Dermis microvascular lymphatic vessel endothelial cell (primary cell): ENCODE results near the gene STING1. TPM values are rescaled to one million over a fixed set of nuclear protein-coding genes. Genes with fewer than 3 reads are reported as not detected.
A peak's percentile ranks its signal among the peaks of the same experiment; 100 is the strongest.
"Not testable (repeated sequence)": the region's sequence is repeated elsewhere in the genome, so short reads cannot be mapped to it uniquely, and the experiment has no call there.

Experiments used
- DNase-seq, 2 donors: peaks; one replicate each; pipeline versions ENCODE4 v3.0.0 to v3.0.0-alpha.2; 2010; ENCODE audit warnings: low read depth in 2 of 2
- total RNA-seq: library from RNA; depleted of rRNA; stranded (reverse); fragments of >200 nt; gene quantifications from 2 replicates; pipeline ENCODE4 v1.2.1, GENCODE V29; 2014

Gene STING1
- total RNA-seq, 1 donor from 2014 or later = 54.0 TPM

DNA sequence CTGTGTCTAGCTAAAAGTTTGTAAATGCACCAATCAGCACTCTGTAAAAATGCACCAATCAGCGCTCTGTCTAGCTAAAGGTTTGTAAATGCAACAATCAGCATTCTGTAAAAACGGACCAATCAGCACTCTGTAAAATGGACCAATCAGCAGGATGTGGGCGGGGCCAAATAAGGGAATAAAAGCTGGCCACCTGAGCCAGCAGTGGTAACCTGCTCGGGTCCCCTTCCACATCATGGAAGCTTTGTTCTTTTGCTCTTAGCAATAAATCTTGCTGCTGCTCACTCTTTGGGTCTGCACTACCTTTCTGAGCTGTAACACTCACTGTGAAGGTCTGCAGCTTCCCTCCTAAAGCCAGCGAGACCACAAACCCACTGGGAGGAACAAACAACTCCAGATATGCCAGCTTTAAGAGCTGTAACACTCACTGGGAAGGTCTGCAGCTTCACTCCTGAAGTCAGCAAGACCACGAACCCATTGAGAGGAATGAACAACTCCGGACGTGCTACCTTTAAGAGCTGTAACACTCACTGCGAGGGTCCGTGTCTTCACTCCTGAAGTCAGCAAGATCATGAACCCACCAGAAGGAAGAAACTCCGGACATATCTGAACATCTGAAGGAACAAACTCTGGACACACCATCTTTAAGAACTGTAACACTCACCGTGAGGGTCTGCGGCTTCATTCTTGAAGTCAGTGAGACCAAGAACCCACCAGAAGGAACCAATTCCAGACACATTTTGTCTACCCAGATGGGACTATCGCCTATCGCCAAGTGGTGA, 20.7 kb upstream of the STING1 start:
- DNase-seq = not testable (repeated sequence)

- no peak for DNase-seq
Observed at GRCh38 chr5:139501381-139501780, 18.8 kb upstream of the STING1 start.

GRCh38 chr5:139495638-139496435, 13.3 kb upstream of the STING1 start:
- peak in 1 of 2 donors; percentile 82 for DNase-seq

DNA sequence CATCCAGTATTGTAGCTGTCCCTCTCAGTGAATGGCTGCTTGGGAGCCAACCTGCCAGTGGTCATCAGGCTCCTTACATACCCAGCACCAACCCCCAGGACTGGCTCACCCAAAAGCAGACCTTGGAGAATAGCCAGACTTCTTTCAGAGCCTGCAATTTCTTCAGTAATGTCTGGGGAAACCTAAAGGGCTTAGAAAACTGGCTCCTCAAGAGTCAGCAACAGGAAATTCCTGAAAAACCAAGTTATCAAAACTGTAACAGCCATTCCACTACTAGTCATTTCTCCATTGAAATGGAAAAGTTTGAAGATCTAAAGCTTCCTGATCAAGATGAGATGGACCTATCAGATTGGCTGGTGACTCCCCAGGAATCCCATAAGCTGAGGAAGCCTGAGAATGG, 12.3 kb upstream of the STING1 start:
- DNase-seq = peak in 1 of 2 donors; percentile 58

DNA sequence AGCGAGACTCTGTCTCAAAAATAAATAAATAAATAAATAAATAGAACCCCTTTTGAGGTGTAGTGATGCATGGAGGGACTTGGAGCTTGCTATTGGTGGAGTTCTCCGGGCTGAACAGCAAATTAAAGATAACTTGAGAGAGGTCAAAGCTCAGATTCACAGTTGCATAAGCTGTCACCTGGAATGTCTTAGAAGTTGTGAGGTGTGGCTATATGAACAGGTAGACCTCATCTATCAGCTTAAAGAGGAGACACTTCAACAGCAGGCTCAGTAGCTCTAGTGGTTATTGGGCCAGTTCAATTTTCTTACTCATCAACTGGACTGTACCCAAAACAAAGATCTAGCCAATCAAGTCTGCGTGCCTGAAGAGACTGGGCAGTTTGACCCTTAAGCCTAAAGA, 11.7 kb upstream of the STING1 start:
- no peak for DNase-seq

DNA sequence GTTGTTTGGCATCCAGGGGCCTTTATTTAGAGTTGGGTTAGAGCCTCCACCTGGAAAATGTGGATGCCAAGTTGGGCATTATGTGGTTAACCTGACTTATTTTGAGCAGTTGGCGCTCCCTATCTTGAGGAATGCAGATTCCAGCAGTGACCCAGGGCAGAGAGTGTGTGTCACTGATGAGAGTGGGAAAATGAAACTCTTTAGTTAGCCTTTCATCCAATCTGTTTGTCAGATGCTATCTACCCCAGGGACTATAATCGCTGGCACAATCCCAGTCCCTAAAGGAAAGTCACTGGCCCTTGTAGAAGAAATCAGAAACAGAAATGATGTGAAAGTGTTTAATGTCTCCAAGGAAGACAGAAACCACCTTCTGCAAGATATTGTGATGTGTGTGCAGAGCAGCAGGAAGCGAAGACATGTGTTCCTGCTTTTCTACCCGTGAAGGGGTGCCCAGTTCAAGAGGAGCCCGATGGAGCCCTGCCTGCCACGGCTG, 10.2 kb upstream of the STING1 start:
- DNase-seq = peak in 1 of 2 donors; percentile 23

- DNase-seq = no peak
Observed at GRCh38 chr5:139488260-139488659, 5.7 kb upstream of the STING1 start.

- DNase-seq = no peak
Observed at GRCh38 chr5:139486201-139486600, 3.6 kb upstream of the STING1 start.

DNA sequence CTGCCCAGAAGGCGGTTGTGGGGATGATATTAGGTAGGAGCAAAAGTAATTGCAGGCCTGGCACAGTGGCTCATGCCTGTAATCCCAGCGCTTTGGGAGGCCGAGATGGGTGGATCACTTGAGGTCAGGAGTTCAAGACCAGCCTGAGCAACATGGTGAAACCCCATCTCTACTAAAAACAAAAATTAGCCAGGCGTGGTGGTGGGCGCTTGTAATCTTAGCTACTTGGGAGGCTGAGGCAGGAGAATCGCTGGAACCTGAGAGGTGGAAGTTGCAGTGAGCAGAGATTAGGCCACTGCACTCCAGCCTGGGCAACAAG, 291 bp upstream of the STING1 start:
- not testable (repeated sequence) for DNase-seq

- peak in 1 of 2 donors; percentile 48 for DNase-seq
Observed at GRCh38 chr5:139481580-139482049, 943 bp downstream of the STING1 start.

GRCh38 chr5:139481122-139481533, 1.4 kb downstream of the STING1 start:
- peak in 1 of 2 donors; percentile 33 for DNase-seq

GRCh38 chr5:139479729-139480128, 2.8 kb downstream of the STING1 start:
- DNase-seq = not testable (repeated sequence)

- DNase-seq = not testable (repeated sequence)
Observed at GRCh38 chr5:139478657-139479423, 3.7 kb downstream of the STING1 start.

DNA sequence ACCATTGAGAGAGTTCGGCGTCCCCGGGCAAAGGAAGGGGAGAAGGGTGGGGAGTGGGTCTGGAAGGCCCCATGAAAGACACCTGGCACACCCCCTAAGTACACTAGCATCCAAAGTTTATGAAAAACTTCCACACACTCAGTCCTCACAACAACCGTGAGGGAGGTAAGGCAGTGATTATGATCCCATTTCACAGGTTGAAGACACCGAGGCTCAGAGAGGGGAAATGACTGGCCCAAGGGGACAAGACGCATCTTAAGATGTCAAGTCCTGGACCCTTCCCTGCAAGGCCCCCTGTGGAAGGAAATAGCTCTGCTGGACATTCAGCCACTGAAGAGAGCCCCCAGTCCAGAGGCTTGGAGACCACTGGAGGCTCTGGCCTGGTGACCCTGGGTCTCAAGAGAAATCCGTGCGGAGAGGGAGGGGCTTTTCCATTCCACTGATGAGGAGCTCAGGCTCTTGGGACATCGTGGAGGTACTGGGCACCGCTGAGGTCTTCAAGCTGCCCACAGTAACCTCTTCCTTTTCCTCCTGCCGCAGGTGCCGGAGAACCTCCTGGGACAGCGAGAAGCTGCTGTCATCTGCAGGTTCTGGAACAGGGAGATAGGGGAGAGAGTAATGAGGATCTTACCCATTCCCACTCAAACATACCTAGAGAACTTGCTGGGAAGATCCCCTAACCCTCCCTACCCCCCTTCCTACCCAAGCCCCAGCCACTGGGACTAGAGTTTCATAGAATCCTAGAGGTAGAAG, 6.5 kb downstream of the STING1 start:
- no peak for DNase-seq

GRCh38 chr5:139474890-139475791, 7.4 kb downstream of the STING1 start:
- no peak for DNase-seq

GRCh38 chr5:139473565-139473964, 9.0 kb downstream of the STING1 start:
- peak in 1 of 2 donors; percentile 65 for DNase-seq

- peak in 1 of 2 donors; percentile 52 for DNase-seq
Observed at GRCh38 chr5:139473105-139473504, 9.5 kb downstream of the STING1 start.

GRCh38 chr5:139472386-139473030, 10.1 kb downstream of the STING1 start:
- DNase-seq = no peak

GRCh38 chr5:139470821-139471300, 11.7 kb downstream of the STING1 start, which contains the start of gene SMIM33:
SMIM33 (plus strand) TSS chr5:139471004; CDS start chr5:139471122, 118 bp downstream.
- no peak for DNase-seq
